Tibial nerve (tissue), 3 donors: ENCODE measurements around the gene ZNF366.

Experiments used
- POLR2A ChIP-seq, 2 donors: fragments of 450-650 bp; IDR thresholded peaks; one replicate each; pipeline ENCODE4 v1.6.1; 2017; ENCODE audit warnings: antibody characterized with exemption in 2 of 2, mild to moderate bottlenecking in 2 of 2, moderate library complexity in 2 of 2
- TF ChIP-seq, protein P1 (sequence below), 5 experiments: fragments of 200-600 bp in 3 of 5; fragments of 450-650 bp in 2 of 5; sonication (generic) in 3 of 5; IDR thresholded peaks; one replicate each; pipeline ENCODE4 v1.5.1; 2016 to 2019; ENCODE audit warnings: antibody characterized with exemption in 5 of 5, mild to moderate bottlenecking in 3 of 5, moderate library complexity in 2 of 5

DNA sequence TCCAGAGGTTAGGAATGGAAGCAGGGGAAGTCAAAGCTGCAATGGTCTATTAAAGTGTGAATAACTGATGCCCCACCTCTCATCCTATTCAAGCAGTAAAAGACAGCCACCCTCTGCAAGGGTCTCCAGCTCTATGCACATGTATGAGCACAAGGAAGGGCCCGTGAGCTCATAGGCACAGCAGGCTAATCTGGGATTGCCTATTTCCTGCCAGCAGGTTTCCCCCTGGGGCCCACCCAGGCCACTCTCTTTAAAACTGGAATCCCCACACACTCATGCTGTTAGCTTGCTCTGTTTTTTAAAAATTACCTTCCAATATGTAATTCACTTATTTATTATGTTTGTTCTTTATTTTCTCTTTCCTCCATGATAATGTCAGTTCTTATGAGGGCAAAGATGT is 48.7 kb upstream of the ZNF366 start:
- no peak for TF ChIP-seq POLR2A (IDR thresholded peaks at IDR 0.05)
- TF ChIP-seq, protein P1, sequence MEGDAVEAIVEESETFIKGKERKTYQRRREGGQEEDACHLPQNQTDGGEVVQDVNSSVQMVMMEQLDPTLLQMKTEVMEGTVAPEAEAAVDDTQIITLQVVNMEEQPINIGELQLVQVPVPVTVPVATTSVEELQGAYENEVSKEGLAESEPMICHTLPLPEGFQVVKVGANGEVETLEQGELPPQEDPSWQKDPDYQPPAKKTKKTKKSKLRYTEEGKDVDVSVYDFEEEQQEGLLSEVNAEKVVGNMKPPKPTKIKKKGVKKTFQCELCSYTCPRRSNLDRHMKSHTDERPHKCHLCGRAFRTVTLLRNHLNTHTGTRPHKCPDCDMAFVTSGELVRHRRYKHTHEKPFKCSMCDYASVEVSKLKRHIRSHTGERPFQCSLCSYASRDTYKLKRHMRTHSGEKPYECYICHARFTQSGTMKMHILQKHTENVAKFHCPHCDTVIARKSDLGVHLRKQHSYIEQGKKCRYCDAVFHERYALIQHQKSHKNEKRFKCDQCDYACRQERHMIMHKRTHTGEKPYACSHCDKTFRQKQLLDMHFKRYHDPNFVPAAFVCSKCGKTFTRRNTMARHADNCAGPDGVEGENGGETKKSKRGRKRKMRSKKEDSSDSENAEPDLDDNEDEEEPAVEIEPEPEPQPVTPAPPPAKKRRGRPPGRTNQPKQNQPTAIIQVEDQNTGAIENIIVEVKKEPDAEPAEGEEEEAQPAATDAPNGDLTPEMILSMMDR (IDR thresholded peaks at IDR 0.05): no peak
